OCI-LY7 (cell line): ENCODE measurements around the gene DSG3.

Experiments used
- CTCF ChIP-seq: fragments of 200-600 bp; sonication (generic); conservative IDR thresholded peaks from 2 replicates; pipeline ENCODE4 v1.5.1; 2014; ENCODE audit warnings: mild to moderate bottlenecking, antibody characterized with exemption, low read length, moderate library complexity, mixed read lengths
- EZH2phosphoT487 ChIP-seq: fragments of 200-600 bp; sonication (generic); IDR thresholded peaks from 2 replicates; pipeline ENCODE4 v1.6.1; 2018; ENCODE audit warnings: low read depth, borderline replicate concordance, mild to moderate bottlenecking, mixed run types, antibody characterized with exemption, low read length, moderate library complexity, mixed read lengths

- no peak for TF ChIP-seq CTCF
- TF ChIP-seq EZH2phosphoT487, result no peak
Measured at GRCh38 chr18:31428211-31428610, 19.3 kb upstream of the DSG3 start.
